ENCODE results near the gene UBR4.

UBR4 gene

GRCh38 chr1:19087737-19088594 lies 122.1 kb downstream of the UBR4 start:
- no peak for DNase-seq

GRCh38 chr1:19087017-19087736 lies 122.9 kb downstream of the UBR4 start:
- no peak for DNase-seq

GRCh38 chr1:19086176-19086875 lies 123.7 kb downstream of the UBR4 start:
- no peak for DNase-seq

GRCh38 chr1:19084206-19084738 lies 125.8 kb downstream of the UBR4 start:
- no peak for DNase-seq

- DNase-seq, result no peak
Observed at GRCh38 chr1:19083081-19083480, 127.0 kb downstream of the UBR4 start.

- no peak for DNase-seq
Observed at GRCh38 chr1:19081218-19081893, 128.7 kb downstream of the UBR4 start.

GRCh38 chr1:19080721-19081120 lies 129.3 kb downstream of the UBR4 start:
- DNase-seq, result no peak

- no peak for DNase-seq
Observed at GRCh38 chr1:19079541-19080472, 130.3 kb downstream of the UBR4 start.

GRCh38 chr1:19078536-19078935 lies 131.5 kb downstream of the UBR4 start:
- DNase-seq, result no peak

- no peak for DNase-seq
Observed at GRCh38 chr1:19076841-19077616, 133.0 kb downstream of the UBR4 start.

- no peak for DNase-seq
Observed at GRCh38 chr1:19074902-19075721, 135.0 kb downstream of the UBR4 start.

- no peak for DNase-seq
Observed at GRCh38 chr1:19074361-19074901, 135.6 kb downstream of the UBR4 start.

GRCh38 chr1:19073311-19074186 lies 136.5 kb downstream of the UBR4 start:
- DNase-seq, result no peak

- no peak for DNase-seq
Observed at GRCh38 chr1:19072285-19072981, 137.6 kb downstream of the UBR4 start.

- DNase-seq, result no peak
Observed at GRCh38 chr1:19071674-19072281, 138.3 kb downstream of the UBR4 start.

GRCh38 chr1:19070891-19071621 lies 139.0 kb downstream of the UBR4 start:
- no peak for DNase-seq

GRCh38 chr1:19070197-19070651 lies 139.8 kb downstream of the UBR4 start:
- no peak for DNase-seq
